ENCODE results near the gene MT1G. TPM values are rescaled to one million over a fixed set of nuclear protein-coding genes. Genes with fewer than 3 reads are reported as not detected.
A peak's percentile ranks its signal among the peaks of the same experiment; 100 is the strongest.

MT1G gene
- total and polyA plus RNA-seq, 4 donors: 152 to 9,444 (median 3,398) TPM

GRCh38 chr16:56649271-56649670 is 18.6 kb downstream of the MT1G start:
- Histone ChIP-seq H3K4me1 (ENCODE audit: control insufficient read depth in 4 of 4, insufficient read depth in 4 of 4, low read length in 3 of 4) (peaks cover 5 to 18% (median 11%) of the 10 kb centered on the region in 4 donors), H3K9ac (ENCODE audit: low read depth in 1 of 2, low read length in 2 of 2) (no peak overlapping the region), H3K9me3 (ENCODE audit: control insufficient read depth in 4 of 4, low read length in 3 of 4) (no peaks in the 10 kb centered on the region), H3K27me3 (ENCODE audit: control insufficient read depth in 4 of 4, insufficient read depth in 4 of 4, low read length in 3 of 4) (no peaks in the 10 kb centered on the region), H3K27ac (ENCODE audit: low read depth in 1 of 2, low read length in 2 of 2) (no peak overlapping the region), H3K36me3 (ENCODE audit: control insufficient read depth in 4 of 4, insufficient read depth in 3 of 4, low read depth in 1 of 4, low read length in 3 of 4) (no peaks in the 10 kb centered on the region), H3K4me3 (ENCODE audit: low read depth in 1 of 3, low read length in 3 of 3) (no peak overlapping the region)
- 96% methylated on average over 2 of the region's 2 CpGs for WGBS
- TF ChIP-seq TAF1 (conservative IDR thresholded peaks at IDR 0.05) (no peak), NR2F2 (IDR thresholded peaks at IDR 0.05) (no peak), FOXA2 (IDR thresholded peaks at IDR 0.05) (no peak), EGR1 (IDR thresholded peaks at IDR 0.05; ENCODE audit: low read depth in 2 of 2) (no peak), REST (IDR thresholded peaks at IDR 0.05) (no peak), JUND (IDR thresholded peaks at IDR 0.05) (no peak)
- no peak for DNase-seq (ENCODE audit: low spot score)

- DNase-seq (ENCODE audit: low spot score): peak; percentile 54
- no peaks in the 10 kb centered on the region for H3K9me3 ChIP-seq (ENCODE audit: control insufficient read depth in 4 of 4, low read length in 3 of 4)
- peak; percentile 84 for TF ChIP-seq MAX (IDR thresholded peaks at IDR 0.05)
- TF ChIP-seq ATF3 (IDR thresholded peaks at IDR 0.05): no peak
- peak; percentile 32 to 41 for TF ChIP-seq RAD21 (IDR thresholded peaks at IDR 0.05)
- peak; percentile 92 to 93 for TF ChIP-seq RXRA (IDR thresholded peaks at IDR 0.05)
- no peak for TF ChIP-seq FOXA1 (IDR thresholded peaks at IDR 0.05)
- TF ChIP-seq SP1 (IDR thresholded peaks at IDR 0.05): peak; percentile 95
- no peak for TF ChIP-seq EGR1 (IDR thresholded peaks at IDR 0.05; ENCODE audit: low read depth in 2 of 2)
- TF ChIP-seq REST (IDR thresholded peaks at IDR 0.05): peak; percentile 74
- TF ChIP-seq NR2F2 (IDR thresholded peaks at IDR 0.05): peak; percentile 64
- no peak for TF ChIP-seq GABPA (IDR thresholded peaks at IDR 0.05 in 1 of 2, conservative IDR thresholded peaks at IDR 0.05 in 1 of 2)
- TF ChIP-seq FOXA2 (IDR thresholded peaks at IDR 0.05): peak; percentile 18
- TF ChIP-seq TAF1 (conservative IDR thresholded peaks at IDR 0.05): peak; percentile 55
- TF ChIP-seq YY1 (IDR thresholded peaks at IDR 0.05): peak; percentile 68
- TF ChIP-seq CTCF (IDR thresholded peaks at IDR 0.05; ENCODE audit: low read depth, low read length, missing input control): peak; percentile 18
- TF ChIP-seq HNF4G (IDR thresholded peaks at IDR 0.05): peak; percentile 34
- TF ChIP-seq ZBTB33 (IDR thresholded peaks at IDR 0.05): peak; percentile 8
- TF ChIP-seq HNF4A (conservative IDR thresholded peaks at IDR 0.05): peak; percentile 74 to 80
- TF ChIP-seq JUND (IDR thresholded peaks at IDR 0.05): no peak
- H3K4me1 ChIP-seq (ENCODE audit: control insufficient read depth in 4 of 4, insufficient read depth in 4 of 4, low read length in 3 of 4): peaks cover 5 to 31% (median 16%) of the 10 kb centered on the region in 4 donors
- no peaks in the 10 kb centered on the region for H3K27me3 ChIP-seq (ENCODE audit: control insufficient read depth in 4 of 4, insufficient read depth in 4 of 4, low read length in 3 of 4)
- no peak overlapping the region for H3K9ac ChIP-seq (ENCODE audit: low read depth in 1 of 2, low read length in 2 of 2)
- no peaks in the 10 kb centered on the region for H3K36me3 ChIP-seq (ENCODE audit: control insufficient read depth in 4 of 4, insufficient read depth in 3 of 4, low read depth in 1 of 4, low read length in 3 of 4)
- H3K4me3 ChIP-seq (ENCODE audit: low read depth in 1 of 3, low read length in 3 of 3): peak overlapping the region in 1 of 3 donors; percentile 18
- H3K27ac ChIP-seq (ENCODE audit: low read depth in 1 of 2, low read length in 2 of 2): peak overlapping the region; percentile 62 to 77
- 21% methylated on average over 33 of the region's 33 CpGs for WGBS
These were observed 20.0 kb downstream of the MT1G start for GRCh38 chr16:56647641-56648431.

Measured in liver (tissue), 9 donors.